GM12801 (cell line): ENCODE measurements around the gene IL10RA.

Source experiments
- CTCF ChIP-seq: IDR thresholded peaks from one replicate; pipeline ENCODE4 v1.5.1; 2011; ENCODE audit warnings: control low read depth; ENCODE audit not compliant: insufficient read length; ENCODE audit errors: extremely low read depth

Gene IL10RA

GRCh38 chr11:117989351-117990102 is 3.3 kb downstream of the IL10RA start:
- no peak for TF ChIP-seq CTCF

GRCh38 chr11:117992136-117992535 is 5.9 kb downstream of the IL10RA start:
- no peak for TF ChIP-seq CTCF

GRCh38 chr11:117992620-117993019 is 6.4 kb downstream of the IL10RA start:
- no peak for TF ChIP-seq CTCF

- no peak for TF ChIP-seq CTCF
Observed at GRCh38 chr11:117993988-117994745, 8.0 kb downstream of the IL10RA start.

GRCh38 chr11:117995472-117995871 is 9.3 kb downstream of the IL10RA start:
- TF ChIP-seq CTCF, result no peak

- no peak for TF ChIP-seq CTCF
Observed at GRCh38 chr11:117996058-117996457, 9.9 kb downstream of the IL10RA start.

- TF ChIP-seq CTCF, result no peak
Observed at GRCh38 chr11:117997406-117997805, 11.2 kb downstream of the IL10RA start.
